Activated CD4-positive, CD25-positive, alpha-beta regulatory T cell treated with anti-CD3 and anti-CD28 coated beads, Interleukin-2, amount 50 U/mL, for 24 hours (primary cell): ENCODE measurements around the gene SYNE2.
"Not testable (repeated sequence)": the region's sequence is repeated elsewhere in the genome, so short reads cannot be mapped to it uniquely, and the experiment has no call there.

Experiments
- ATAC-seq, 2 donors: fragments of 150-1000 bp; cut with Tn5 transposase; one replicate each; pipeline ENCODE4 v1.10.0; 2021; ENCODE audit warnings: mild to moderate bottlenecking in 1 of 2, moderate library complexity in 1 of 2

Gene SYNE2

GRCh38 chr14:64200170-64200569 lies 347.4 kb downstream of the SYNE2 start:
- no peak for ATAC-seq

GRCh38 chr14:64201296-64201695 lies 348.5 kb downstream of the SYNE2 start:
- no peak for ATAC-seq

- ATAC-seq = no peak
Measured at GRCh38 chr14:64201921-64202545, 349.2 kb downstream of the SYNE2 start.

GRCh38 chr14:64202716-64203115 lies 349.9 kb downstream of the SYNE2 start:
- ATAC-seq = no peak

GRCh38 chr14:64203366-64204006 lies 350.7 kb downstream of the SYNE2 start:
- no peak for ATAC-seq

GRCh38 chr14:64208261-64208660 lies 355.5 kb downstream of the SYNE2 start:
- no peak for ATAC-seq

GRCh38 chr14:64208981-64209380 lies 356.2 kb downstream of the SYNE2 start:
- no peak for ATAC-seq

GRCh38 chr14:64209444-64210131 lies 356.8 kb downstream of the SYNE2 start:
- ATAC-seq = no peak

GRCh38 chr14:64210216-64210615 lies 357.4 kb downstream of the SYNE2 start:
- no peak for ATAC-seq

- ATAC-seq = not testable (repeated sequence)
Measured at GRCh38 chr14:64210912-64211311, 358.1 kb downstream of the SYNE2 start.

GRCh38 chr14:64212666-64213065 lies 359.9 kb downstream of the SYNE2 start:
- no peak for ATAC-seq

- ATAC-seq = no peak
Measured at GRCh38 chr14:64213086-64213485, 360.3 kb downstream of the SYNE2 start.

- no peak for ATAC-seq
Measured at GRCh38 chr14:64213853-64214570, 361.2 kb downstream of the SYNE2 start.

GRCh38 chr14:64215274-64215673 lies 362.5 kb downstream of the SYNE2 start:
- ATAC-seq = no peak

GRCh38 chr14:64215978-64216377 lies 363.2 kb downstream of the SYNE2 start:
- ATAC-seq = no peak

- no peak for ATAC-seq
Measured at GRCh38 chr14:64217308-64217707, 364.5 kb downstream of the SYNE2 start.

GRCh38 chr14:64217834-64218233 lies 365.0 kb downstream of the SYNE2 start:
- no peak for ATAC-seq

GRCh38 chr14:64218344-64219240 lies 365.8 kb downstream of the SYNE2 start:
- peak in 1 of 2 donors; percentile 33 for ATAC-seq

- ATAC-seq = no peak
Measured at GRCh38 chr14:64220056-64220455, 367.3 kb downstream of the SYNE2 start.

GRCh38 chr14:64220466-64220865 lies 367.7 kb downstream of the SYNE2 start:
- ATAC-seq = no peak

GRCh38 chr14:64221391-64222003 lies 368.7 kb downstream of the SYNE2 start:
- ATAC-seq = no peak
